K562 (cell line): ENCODE measurements around the gene MEIOB. TPM values are rescaled to one million over a fixed set of nuclear protein-coding genes. Genes with fewer than 3 reads are reported as not detected.

Experiments
- CBX2 ChIP-seq: fragments of 200-600 bp; sonication (generic); IDR thresholded peaks from one replicate; pipeline ENCODE4 v1.6.1; 2012; ENCODE audit warnings: mild to moderate bottlenecking, low read length, inconsistent platforms; ENCODE audit not compliant: insufficient read depth, poor library complexity, severe bottlenecking
- CHAMP1 ChIP-seq: fragments of 450-650 bp; IDR thresholded peaks from 2 replicates; pipeline ENCODE4 v1.6.1; 2016; ENCODE audit warnings: mild to moderate bottlenecking
- GTF3C2 ChIP-seq: IDR thresholded peaks from 3 replicates; pipeline ENCODE4 v1.6.1; 2011; ENCODE audit warnings: borderline replicate concordance, mild to moderate bottlenecking, moderate library complexity; ENCODE audit not compliant: insufficient read length; ENCODE audit errors: extremely low read depth
- JUNB ChIP-seq: fragments of 450-650 bp; formaldehyde crosslinking; conservative IDR thresholded peaks from 2 replicates; pipeline ENCODE4 v1.4.0; 2020; ENCODE audit warnings: mild to moderate bottlenecking
- NFIC ChIP-seq: fragments of 450-650 bp; IDR thresholded peaks from 2 replicates; pipeline ENCODE4 v1.6.1; 2017; ENCODE audit warnings: mild to moderate bottlenecking, inconsistent platforms
- TFAM ChIP-seq: fragments of 250-450 bp; sonication (Bioruptor Pico); conservative IDR thresholded peaks from 2 replicates; pipeline ENCODE4 v1.5.0; 2021; ENCODE audit warnings: mild to moderate bottlenecking, moderate library complexity
- polyA plus RNA-seq, 8 experiments: library from polyadenylated mRNA; depleted of rRNA in 4 of 8; stranded (reverse) in 5 of 8; unstranded in 3 of 8; fragments of >200 nt; fragmentation: Nextera tagmentation in 2 of 8; fragmentation: Illumina TruSeq in 1 of 8; extraction: Ambion mirVana in 2 of 8; extraction: Trizol in 1 of 8; gene quantifications; 2 replicates each; pipeline versions ENCODE4 v1.2.1 to v1.2.3, GENCODE V29; 2011 to 2014; ENCODE audit warnings: inconsistent platforms in 1 of 8, missing spikeins in 1 of 8
- total RNA-seq, 7 experiments: library from RNA; depleted of rRNA in 6 of 7; stranded (reverse); fragments of >200 nt in 6 of 7; fragmentation: Illumina TruSeq in 2 of 7; extraction: Trizol in 2 of 7; gene quantifications; 2 replicates each; pipeline versions ENCODE4 v1.2.1 to v1.2.3, GENCODE V29; 2011 to 2021; ENCODE audit warnings: low replicate concordance in 1 of 7

Gene MEIOB
- total and polyA plus RNA-seq, 9 of the 15 experiments (the other 6 are each of a cell fraction or from before 2014, with no cell fraction given), result 25.4 to 203 (median 97.6) TPM

GRCh38 chr16:1791256-1791942 lies 80.6 kb downstream of the MEIOB start (continued):
- no peak for TF ChIP-seq CHAMP1
- TF ChIP-seq TFAM (CRISPR knock-in tag), result no peak
- TF ChIP-seq GTF3C2, result no peak
- no peak for TF ChIP-seq JUNB (CRISPR knock-in tag)
- TF ChIP-seq CBX2, result no peak
- no peak for TF ChIP-seq NFIC
- TF ChIP-seq, all 486 proteins: peak for 0
